K562 (cell line): Measurements from ENCODE around the gene VEGFB. TPM values are rescaled to one million over a fixed set of nuclear protein-coding genes. Genes with fewer than 3 reads are reported as not detected.

Experiments
- ATAC-seq: fragments of 200-7000 bp; cut with Tn5 transposase; 3 replicates; pipeline ENCODE4 v1.9.1; 2020; ENCODE audit warnings: moderate library complexity
- BruUV-seq: library from RNA; stranded (reverse); fragments of 400-500 nt; replicated peaks from 2 replicates; lab custom pipeline; 2021; lab: Mats Ljungman, UMichigan
- CTCF ChIA-PET: fragments of 300-600 bp; formaldehyde crosslinking; extraction: SDS; loops from one replicate; lab custom pipeline; 2021; ENCODE audit warnings: low intra/inter-chr PET ratio; lab: Yijun Ruan, JAX
- POLR2A ChIA-PET: fragments of 300-600, 350-650 bp; sonication (Branson Sonifier 250); formaldehyde crosslinking; extraction: SDS; loops from one replicate; lab custom pipeline; 2021; ENCODE audit warnings: antibody characterized with exemption, inconsistent platforms; lab: Yijun Ruan, JAX
- DNase-seq, 4 experiments: peaks; one replicate each; pipeline versions ENCODE4 v3.0.0 to v3.0.0-alpha.2; 2011 to 2018; ENCODE audit warnings: low spot score in 3 of 4, mixed read lengths in 3 of 4; ENCODE audit errors: extremely low read depth in 1 of 4
- FAIRE-seq: peaks from 2 replicates; lab custom pipeline; 2011; peaks lifted over from hg19 to GRCh38; lab: Jason Lieb, UNC
- H2AFZ ChIP-seq: 2 replicates; pipeline ENCODE4 v1.6.0; 2011; ENCODE audit warnings: low read depth, low read length, control low read depth, inconsistent platforms
- H3K27ac ChIP-seq: fragments of 200-600 bp; 3 replicates; pipeline ENCODE4 v1.8.0; 2011; ENCODE audit warnings: low read depth, mild to moderate bottlenecking, control low read depth, inconsistent platforms, low read length, moderate library complexity, mixed read lengths; ENCODE audit errors: extremely low read depth
- H3K27me3 ChIP-seq, 2 experiments: fragments of 300-600 bp in 1 of 2; 2 replicates in 1 of 2; 3 replicates in 1 of 2; pipeline versions ENCODE4 v1.6.0 to v1.8.0; 2011; ENCODE audit warnings: inconsistent platforms in 2 of 2, low read length in 2 of 2, mild to moderate bottlenecking in 1 of 2, mixed read lengths in 1 of 2, moderate library complexity in 1 of 2; ENCODE audit not compliant: control insufficient read depth in 2 of 2, insufficient read depth in 2 of 2
- H3K36me3 ChIP-seq: fragments of 300-600 bp; 3 replicates; pipeline ENCODE4 v1.8.0; 2011; ENCODE audit warnings: mild to moderate bottlenecking, low read length, inconsistent platforms; ENCODE audit not compliant: control insufficient read depth, insufficient read depth
- H3K4me1 ChIP-seq, 2 experiments: fragments of 200-600 bp in 1 of 2; replicated peaks in 1 of 2; 2 replicates in 1 of 2; 3 replicates in 1 of 2; pipeline versions ENCODE4 v1.5.1 to v1.8.0; 2011; ENCODE audit warnings: inconsistent platforms in 2 of 2, low read length in 2 of 2, mild to moderate bottlenecking in 1 of 2, mixed read lengths in 1 of 2, moderate library complexity in 1 of 2; ENCODE audit not compliant: control insufficient read depth in 2 of 2, insufficient read depth in 2 of 2
- H3K4me2 ChIP-seq: 2 replicates; pipeline ENCODE4 v1.6.1; 2011; ENCODE audit warnings: low read length, control low read depth, inconsistent platforms, mixed read lengths; ENCODE audit not compliant: insufficient read depth
- H3K4me3 ChIP-seq: fragments of 200-600 bp; sonication (generic), shearing (Covaris generic); 2 replicates; pipeline ENCODE4 v1.5.1; 2016; ENCODE audit warnings: control low read depth, inconsistent platforms
- H3K79me2 ChIP-seq: fragments of 200-600 bp; 3 replicates; pipeline ENCODE4 v1.8.0; 2011; ENCODE audit warnings: low read length, inconsistent platforms; ENCODE audit not compliant: control insufficient read depth, insufficient read depth
- H3K9ac ChIP-seq, 2 experiments: 2 replicates each; pipeline versions ENCODE4 v1.6.0 to v1.6.1; 2011; ENCODE audit warnings: low read depth in 2 of 2, low read length in 2 of 2, control low read depth in 1 of 2, inconsistent platforms in 1 of 2, mild to moderate bottlenecking in 1 of 2, mixed read lengths in 1 of 2; ENCODE audit not compliant: insufficient read depth in 1 of 2
- H3K9me1 ChIP-seq: one replicate; pipeline ENCODE4 v1.6.0; 2011; ENCODE audit warnings: inconsistent platforms, mild to moderate bottlenecking, low read length, moderate library complexity; ENCODE audit not compliant: control insufficient read depth, insufficient read depth
- H3K9me3 ChIP-seq: replicated peaks from 2 replicates; pipeline ENCODE4 v1.5.1; 2011; ENCODE audit warnings: low read depth, low read length, inconsistent platforms; ENCODE audit not compliant: control insufficient read depth, insufficient read depth
- H4K20me1 ChIP-seq: replicated peaks from 2 replicates; pipeline ENCODE4 v1.6.1; 2011; ENCODE audit warnings: low read length, inconsistent platforms, mixed read lengths; ENCODE audit not compliant: control insufficient read depth, insufficient read depth
- ARID1B ChIP-seq: fragments of 450-650 bp; IDR thresholded peaks from 2 replicates; pipeline ENCODE4 v1.6.1; 2016; ENCODE audit warnings: antibody characterized with exemption, mild to moderate bottlenecking, inconsistent platforms
- ATF1 ChIP-seq, 2 experiments: fragments of 450-650 bp in 1 of 2; IDR thresholded peaks; 2 replicates each; pipeline ENCODE4 v1.6.1; 2016; ENCODE audit warnings: missing compliant biosample characterization in 1 of 2, missing genetic modification characterization in 1 of 2
- BMI1 ChIP-seq: fragments of 150-350 bp; IDR thresholded peaks from 2 replicates; pipeline ENCODE4 v1.6.1; 2014; ENCODE audit warnings: low read length
- CAMTA2 ChIP-seq: fragments of 250-450 bp; sonication (Bioruptor Pico); conservative IDR thresholded peaks from 2 replicates; pipeline ENCODE4 v1.5.1; 2022
- DPF2 ChIP-seq: fragments of 450-650 bp; IDR thresholded peaks from 2 replicates; pipeline ENCODE4 v1.6.1; 2016
- ETV6 ChIP-seq, 3 experiments: fragments of 150-350 bp in 1 of 3; sonication (generic) in 1 of 3; formaldehyde crosslinking in 1 of 3; IDR thresholded peaks; 2 replicates each; pipeline versions ENCODE4 v1.6.1 to v1.8.0; 2014 to 2022; ENCODE audit warnings: borderline replicate concordance in 2 of 3, low read depth in 2 of 3, antibody characterized with exemption in 1 of 3, low read length in 1 of 3, mild to moderate bottlenecking in 1 of 3, missing genetic modification reagents in 1 of 3
- HIVEP1 ChIP-seq: fragments of 250-450 bp; sonication (Bioruptor Pico); IDR thresholded peaks from 2 replicates; pipeline ENCODE4 v1.4.0; 2020; ENCODE audit warnings: mild to moderate bottlenecking
- MCM3 ChIP-seq: fragments of 450-650 bp; IDR thresholded peaks from 2 replicates; pipeline ENCODE4 v1.6.1; 2016
- NFE2L1 ChIP-seq: fragments of 450-650 bp; IDR thresholded peaks from 2 replicates; pipeline ENCODE4 v1.6.1; 2016; ENCODE audit warnings: missing genetic modification characterization, low read depth, mild to moderate bottlenecking, missing compliant biosample characterization, moderate library complexity, borderline replicate concordance
- NR2C1 ChIP-seq, 2 experiments: fragments of 450-650 bp; IDR thresholded peaks; 2 replicates each; pipeline ENCODE4 v1.6.1; 2017; ENCODE audit warnings: mild to moderate bottlenecking in 2 of 2, antibody characterized with exemption in 1 of 2, inconsistent platforms in 1 of 2, missing compliant biosample characterization in 1 of 2, missing genetic modification characterization in 1 of 2
- NRF1 ChIP-seq, 2 experiments: fragments of 450-650 bp; IDR thresholded peaks in 1 of 2; conservative IDR thresholded peaks in 1 of 2; 2 replicates each; pipeline ENCODE4 v1.6.1; 2014; ENCODE audit warnings: mild to moderate bottlenecking in 2 of 2
- PHB2 ChIP-seq: fragments of 450-650 bp; IDR thresholded peaks from 2 replicates; pipeline ENCODE4 v1.6.1; 2017; ENCODE audit warnings: low read depth
- POLR2A ChIP-seq: fragments of 450-650 bp; conservative IDR thresholded peaks from 2 replicates; pipeline ENCODE4 v1.6.1; 2016
- POLR2G ChIP-seq: fragments of 200-400 bp; formaldehyde crosslinking; IDR thresholded peaks from 2 replicates; pipeline ENCODE4 v1.6.1; 2017; ENCODE audit warnings: low read depth, mild to moderate bottlenecking, antibody characterized with exemption, low read length, moderate library complexity
- TRIM28 ChIP-seq: fragments of 450-650 bp; IDR thresholded peaks from 2 replicates; pipeline ENCODE4 v1.6.1; 2017
- ZNF133 ChIP-seq: fragments of 250-450 bp; sonication (Bioruptor Pico); IDR thresholded peaks from 2 replicates; pipeline ENCODE4 v1.4.0; 2020; ENCODE audit warnings: mild to moderate bottlenecking
- ZNF134 ChIP-seq: fragments of 250-450 bp; sonication (Bioruptor Pico); conservative IDR thresholded peaks from 2 replicates; pipeline ENCODE4 v1.4.0; 2020
- ZNF41 ChIP-seq: fragments of 250-450 bp; sonication (Bioruptor Pico); conservative IDR thresholded peaks from 2 replicates; pipeline ENCODE4 v1.4.0; 2020; ENCODE audit warnings: mild to moderate bottlenecking
- WGBS: fragments of 100-300 bp; shearing (Covaris generic); methylation state at CpG from one replicate; pipeline ENCODE4 v1.1.6; 2016; ENCODE audit warnings: low coverage, mixed read lengths; ENCODE audit not compliant: insufficient coverage; ENCODE audit errors: missing lambda C conversion rate; 5-methylcytosine and 5-hydroxymethylcytosine counted together
- in situ Hi-C: fragments of 300-500 bp; cut with MboI; formaldehyde crosslinking; loops from 4 replicates; pipeline ENCODE4 v1.15.0; 2018; ENCODE audit warnings: inconsistent platforms, mixed read lengths
- intact Hi-C: fragments of 100-400 bp; cut with micrococcal nuclease; formaldehyde crosslinking; loops from 2 replicates; pipeline ENCODE4 v1.14.2; 2022
- polyA plus RNA-seq, 8 experiments: library from polyadenylated mRNA; depleted of rRNA in 4 of 8; stranded (reverse) in 5 of 8; unstranded in 3 of 8; fragments of >200 nt; fragmentation: Nextera tagmentation in 2 of 8; fragmentation: Illumina TruSeq in 1 of 8; extraction: Ambion mirVana in 2 of 8; extraction: Trizol in 1 of 8; gene quantifications; 2 replicates each; pipeline versions ENCODE4 v1.2.1 to v1.2.3, GENCODE V29; 2011 to 2014; ENCODE audit warnings: inconsistent platforms in 1 of 8, missing spikeins in 1 of 8
- total RNA-seq, 7 experiments: library from RNA; depleted of rRNA in 6 of 7; stranded (reverse); fragments of >200 nt in 6 of 7; fragmentation: Illumina TruSeq in 2 of 7; extraction: Trizol in 2 of 7; gene quantifications; 2 replicates each; pipeline versions ENCODE4 v1.2.1 to v1.2.3, GENCODE V29; 2011 to 2021; ENCODE audit warnings: low replicate concordance in 1 of 7
- TF ChIP-seq, protein P1 (sequence below): fragments of 200-800 bp; sonication (Bioruptor generic); IDR thresholded peaks from 2 replicates; pipeline ENCODE4 v1.6.1; 2017; ENCODE audit warnings: missing genetic modification characterization, missing compliant biosample characterization
- TF ChIP-seq, protein P2 (sequence below): sonication (generic); formaldehyde crosslinking; IDR thresholded peaks from 2 replicates; pipeline ENCODE4 v1.8.1; 2023; ENCODE audit warnings: mild to moderate bottlenecking, missing genetic modification reagents, moderate library complexity

The VEGFB gene
- total and polyA plus RNA-seq, 9 of the 15 experiments (the other 6 are each of a cell fraction or from before 2014, with no cell fraction given), result 11.0 to 83.4 (median 25.7) TPM

GRCh38 chr11:64231546-64231945 is 2.8 kb upstream of the VEGFB start (continued):
- TF ChIP-seq NR2C1 (IDR thresholded peaks at IDR 0.05) (no peak), NR2C1 (tag; IDR thresholded peaks at IDR 0.05) (no peak), ZNF133 (no peak)
- TF ChIP-seq, all 486 proteins: peak for 0

DNA sequence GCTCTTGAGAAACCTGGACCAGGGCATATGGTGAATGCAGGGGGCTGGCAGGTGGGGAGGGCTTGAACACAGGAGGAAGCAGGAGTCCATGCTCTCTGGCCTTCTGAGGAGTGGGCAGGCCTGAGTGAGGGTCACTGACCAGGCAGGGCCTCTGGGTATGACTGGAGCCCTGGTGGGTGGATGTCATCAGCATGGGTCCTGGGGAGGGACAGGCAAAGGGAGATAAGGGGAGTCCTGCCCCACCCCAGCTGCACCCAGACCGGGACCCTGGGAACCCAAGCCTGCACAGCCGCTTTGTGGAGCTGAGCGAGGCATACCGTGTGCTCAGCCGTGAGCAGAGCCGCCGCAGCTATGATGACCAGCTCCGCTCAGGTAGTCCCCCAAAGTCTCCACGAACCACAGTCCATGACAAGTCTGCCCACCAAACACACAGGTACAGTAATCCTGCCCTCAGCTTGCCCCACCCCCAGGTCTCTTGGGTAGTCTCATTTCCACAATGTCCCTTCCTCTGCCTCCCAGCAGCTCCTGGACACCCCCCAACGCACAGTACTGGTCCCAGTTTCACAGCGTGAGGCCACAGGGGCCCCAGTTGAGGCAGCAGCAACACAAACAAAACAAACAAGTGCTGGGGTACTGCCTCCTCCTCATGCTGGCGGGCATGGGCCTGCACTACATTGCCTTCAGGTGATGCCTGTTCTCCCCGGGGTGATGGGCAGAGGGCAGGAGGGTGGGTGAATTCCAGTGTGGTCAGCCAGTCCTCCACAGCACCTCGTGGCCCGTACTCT is 2.0 kb upstream of the VEGFB start:
- POLR2A ChIA-PET, result interaction anchor here (1.0 to 2.5 kb wide), 7 partner anchors 9 to 71 kb away, joined by 3 to 11 read pairs (median 5); partner anchors contain the start of genes FERMT3, FKBP2 and PPP1R14B
- H2AFZ ChIP-seq, result no peak overlapping the region
- intact Hi-C loops, result no loop called here
- peaks cover 37 to 73% of the 10 kb centered on the region in 2 experiments for H3K4me1 ChIP-seq
- no peaks in the 10 kb centered on the region for H4K20me1 ChIP-seq
- no peaks in the 10 kb centered on the region for H3K27me3 ChIP-seq
- H3K79me2 ChIP-seq, result peaks cover 45% of the 10 kb centered on the region
- peak in 2 of 4 experiments; percentile 57 to 76 for DNase-seq
- H3K9me1 ChIP-seq, result no peaks in the 10 kb centered on the region
- WGBS, result 54% methylated on average over 15 of the region's 15 CpGs
- H3K9me3 ChIP-seq, result no peaks in the 10 kb centered on the region
- CTCF ChIA-PET, result no interaction called here
- ATAC-seq, result peak; percentile 3
- H3K27ac ChIP-seq, result peak overlapping the region; percentile 47; the same call in 2 of the 3 replicates
- in situ Hi-C loops, result no loop called here
- peak; percentile 48 for FAIRE-seq
- BruUV-seq, result no TSS peak
- H3K9ac ChIP-seq, result peak overlapping the region; percentile 48 to 71
- no peak overlapping the region for H3K4me3 ChIP-seq
- peaks cover 23% of the 10 kb centered on the region; the same call in 2 of the 3 replicates for H3K36me3 ChIP-seq
- peak overlapping the region; percentile 67 for H3K4me2 ChIP-seq
- no peak for TF ChIP-seq MCM3
- TF ChIP-seq TRIM28, result no peak
- TF ChIP-seq CAMTA2 (CRISPR knock-in tag), result no peak
- TF ChIP-seq NRF1 (conservative IDR thresholded peaks at IDR 0.05 in 1 of 2, IDR thresholded peaks at IDR 0.05 in 1 of 2), result peak; percentile 14 to 24; a peak in 1 of 4 replicates
- peak; percentile 54 for TF ChIP-seq POLR2G
- TF ChIP-seq POLR2A, result no peak
- no peak for TF ChIP-seq NFE2L1
- TF ChIP-seq, protein P1, sequence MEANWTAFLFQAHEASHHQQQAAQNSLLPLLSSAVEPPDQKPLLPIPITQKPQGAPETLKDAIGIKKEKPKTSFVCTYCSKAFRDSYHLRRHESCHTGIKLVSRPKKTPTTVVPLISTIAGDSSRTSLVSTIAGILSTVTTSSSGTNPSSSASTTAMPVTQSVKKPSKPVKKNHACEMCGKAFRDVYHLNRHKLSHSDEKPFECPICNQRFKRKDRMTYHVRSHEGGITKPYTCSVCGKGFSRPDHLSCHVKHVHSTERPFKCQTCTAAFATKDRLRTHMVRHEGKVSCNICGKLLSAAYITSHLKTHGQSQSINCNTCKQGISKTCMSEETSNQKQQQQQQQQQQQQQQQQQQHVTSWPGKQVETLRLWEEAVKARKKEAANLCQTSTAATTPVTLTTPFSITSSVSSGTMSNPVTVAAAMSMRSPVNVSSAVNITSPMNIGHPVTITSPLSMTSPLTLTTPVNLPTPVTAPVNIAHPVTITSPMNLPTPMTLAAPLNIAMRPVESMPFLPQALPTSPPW (CRISPR knock-in tag), result no peak
- TF ChIP-seq ZNF41 (CRISPR knock-in tag), result no peak
- TF ChIP-seq HIVEP1 (CRISPR knock-in tag), result no peak
- TF ChIP-seq ZNF134 (CRISPR knock-in tag), result no peak
- TF ChIP-seq BMI1, result no peak
- no peak for TF ChIP-seq PHB2
- no peak for TF ChIP-seq ETV6 (IDR thresholded peaks at IDR 0.05; ENCODE audit: borderline replicate concordance in 1 of 2, low read depth in 2 of 2, low read length in 1 of 2)
- no peak for TF ChIP-seq ETV6 (CRISPR knock-in tag; IDR thresholded peaks at IDR 0.05; ENCODE audit: borderline replicate concordance)
- no peak for TF ChIP-seq ATF1 (CRISPR knock-in tag; IDR thresholded peaks at IDR 0.05)
- TF ChIP-seq ATF1 (tag; IDR thresholded peaks at IDR 0.05), result no peak
- TF ChIP-seq, protein P2, sequence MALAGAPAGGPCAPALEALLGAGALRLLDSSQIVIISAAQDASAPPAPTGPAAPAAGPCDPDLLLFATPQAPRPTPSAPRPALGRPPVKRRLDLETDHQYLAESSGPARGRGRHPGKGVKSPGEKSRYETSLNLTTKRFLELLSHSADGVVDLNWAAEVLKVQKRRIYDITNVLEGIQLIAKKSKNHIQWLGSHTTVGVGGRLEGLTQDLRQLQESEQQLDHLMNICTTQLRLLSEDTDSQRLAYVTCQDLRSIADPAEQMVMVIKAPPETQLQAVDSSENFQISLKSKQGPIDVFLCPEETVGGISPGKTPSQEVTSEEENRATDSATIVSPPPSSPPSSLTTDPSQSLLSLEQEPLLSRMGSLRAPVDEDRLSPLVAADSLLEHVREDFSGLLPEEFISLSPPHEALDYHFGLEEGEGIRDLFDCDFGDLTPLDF (CRISPR knock-in tag), result no peak
- peak; percentile 14; the same call in 1 of the 2 replicates for TF ChIP-seq DPF2
- TF ChIP-seq ARID1B, result 0 out of 2 replicates have a peak, but pooled peaks have one; percentile 26
